DND-41 (cell line): ENCODE results near the gene TSPAN3.
A peak's percentile ranks its signal among the peaks of the same experiment; 100 is the strongest.

Experiments
- ATAC-seq: fragments of 200-7000 bp; cut with Tn5 transposase; 3 replicates; pipeline ENCODE4 v1.9.1; 2021; ENCODE audit warnings: low read depth; ENCODE audit not compliant: insufficient read depth
- DNase-seq: peaks from one replicate; pipeline ENCODE4 v3.0.0-alpha.2; 2020
- H2AFZ ChIP-seq: 2 replicates; pipeline ENCODE4 v1.6.0; 2012; ENCODE audit warnings: low read depth, low read length
- H3K27ac ChIP-seq: 2 replicates; pipeline ENCODE4 v1.5.1; 2012; ENCODE audit warnings: low read length, inconsistent platforms
- H3K27me3 ChIP-seq: fragments of 200-600 bp; sonication (generic); 2 replicates; pipeline ENCODE4 v1.6.0; 2012; ENCODE audit warnings: low read length, mild to moderate bottlenecking, inconsistent platforms; ENCODE audit not compliant: insufficient read depth, poor library complexity
- H3K36me3 ChIP-seq: 2 replicates; pipeline ENCODE4 v1.5.1; 2012; ENCODE audit warnings: low read length, inconsistent platforms; ENCODE audit not compliant: insufficient read depth
- H3K4me1 ChIP-seq: 2 replicates; pipeline ENCODE4 v1.5.1; 2012; ENCODE audit warnings: mild to moderate bottlenecking, low read length; ENCODE audit not compliant: insufficient read depth
- H3K4me2 ChIP-seq: 2 replicates; pipeline ENCODE4 v1.6.0; 2012; ENCODE audit warnings: mild to moderate bottlenecking, moderate library complexity, low read length, inconsistent platforms; ENCODE audit not compliant: insufficient read depth
- H3K4me3 ChIP-seq, 2 experiments: fragments of 200-600 bp in 1 of 2; shearing (Covaris generic) in 1 of 2; 2 replicates each; pipeline ENCODE4 v1.5.1; 2012 to 2016; ENCODE audit warnings: inconsistent platforms in 2 of 2, low read length in 2 of 2, mild to moderate bottlenecking in 2 of 2, low read depth in 1 of 2, moderate library complexity in 1 of 2
- H3K79me2 ChIP-seq: 2 replicates; pipeline ENCODE4 v1.6.0; 2012; ENCODE audit warnings: low read length, inconsistent platforms; ENCODE audit not compliant: insufficient read depth
- H3K9ac ChIP-seq: 2 replicates; pipeline ENCODE4 v1.6.0; 2012; ENCODE audit warnings: low read depth, mild to moderate bottlenecking, inconsistent platforms, low read length, moderate library complexity
- H3K9me3 ChIP-seq: 2 replicates; pipeline ENCODE4 v1.5.1; 2012; ENCODE audit warnings: low read length, moderate library complexity, mild to moderate bottlenecking, inconsistent platforms; ENCODE audit not compliant: insufficient read depth, severe bottlenecking
- H4K20me1 ChIP-seq: 2 replicates; pipeline ENCODE4 v1.6.0; 2012; ENCODE audit warnings: low read length; ENCODE audit not compliant: insufficient read depth
- EZH2 ChIP-seq: IDR thresholded peaks from 3 replicates; pipeline ENCODE4 v1.6.1; 2012; ENCODE audit warnings: borderline replicate concordance, low read depth, mild to moderate bottlenecking, moderate library complexity, low read length, inconsistent platforms; ENCODE audit not compliant: severe bottlenecking
- TF ChIP-seq, protein P1 (sequence below): IDR thresholded peaks from 2 replicates; pipeline ENCODE4 v1.5.1; 2012; ENCODE audit warnings: borderline replicate concordance, low read length, moderate library complexity, mild to moderate bottlenecking; ENCODE audit not compliant: poor library complexity, severe bottlenecking; ENCODE audit errors: extremely low read depth

Gene TSPAN3

DNA sequence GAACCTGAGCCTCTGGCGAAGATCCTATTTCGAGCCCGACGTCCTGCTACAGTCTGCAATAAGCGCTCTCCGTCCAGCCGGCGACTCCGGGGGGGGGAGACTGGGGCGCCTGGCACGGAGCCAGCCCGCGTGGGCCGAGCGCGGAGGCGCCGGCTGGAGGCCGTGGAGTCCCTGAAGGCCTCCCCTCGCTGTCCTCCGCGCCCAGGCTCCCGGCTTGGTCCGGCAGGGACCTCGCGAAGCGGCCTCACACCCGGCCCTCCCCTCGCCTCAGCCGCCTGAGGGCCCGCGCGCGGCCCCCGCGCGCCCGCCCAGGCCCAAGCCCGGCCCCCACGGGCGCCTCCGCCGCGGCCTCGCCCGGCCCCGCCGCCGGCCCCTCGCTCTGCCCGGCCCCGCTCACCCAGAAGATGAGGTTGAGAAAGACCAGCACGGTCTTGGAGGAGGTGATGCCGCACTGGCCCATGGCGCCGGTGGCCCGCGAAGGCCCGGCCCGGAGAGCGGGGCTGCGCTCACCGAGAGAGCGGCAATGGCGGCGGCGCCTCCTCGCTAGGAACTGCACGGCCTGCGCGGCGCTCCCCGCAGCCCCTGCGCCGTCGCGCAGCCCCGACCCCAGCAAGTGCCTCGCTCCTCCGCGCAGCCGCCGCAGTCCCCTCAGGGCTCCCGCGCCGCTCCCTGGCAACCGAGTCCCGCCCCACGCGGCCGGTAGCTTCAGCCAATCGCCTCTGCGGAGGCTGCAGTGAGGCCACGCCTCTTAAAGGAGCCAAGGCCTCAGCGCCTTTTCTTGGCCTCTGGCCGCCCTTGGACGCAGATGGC is at the start of gene TSPAN3:
Gene TSPAN3, minus strand, starts transcription at position 615 of the 810 bp plus-strand sequence. Its CDS starts 155 bp downstream, at position 460.
- Histone ChIP-seq H3K4me3 (peak within 1 kb of the TSS; percentile 79 to 86), H3K79me2 (peaks cover 49% of the 10 kb centered on the region), H3K36me3 (no peaks in the 10 kb centered on the region), H3K27me3 (no peaks in the 10 kb centered on the region), H3K27ac (peak within 1 kb of the TSS; percentile 75), H4K20me1 (peaks cover 21% of the 10 kb centered on the region), H3K4me2 (peak within 1 kb of the TSS; percentile 73), H3K4me1 (peaks cover 28% of the 10 kb centered on the region), H3K9me3 (no peaks in the 10 kb centered on the region), H2AFZ (peak within 1 kb of the TSS; percentile 84), H3K9ac (peak within 1 kb of the TSS; percentile 84)
- TF ChIP-seq EZH2: no peak
- TF ChIP-seq, protein P1, sequence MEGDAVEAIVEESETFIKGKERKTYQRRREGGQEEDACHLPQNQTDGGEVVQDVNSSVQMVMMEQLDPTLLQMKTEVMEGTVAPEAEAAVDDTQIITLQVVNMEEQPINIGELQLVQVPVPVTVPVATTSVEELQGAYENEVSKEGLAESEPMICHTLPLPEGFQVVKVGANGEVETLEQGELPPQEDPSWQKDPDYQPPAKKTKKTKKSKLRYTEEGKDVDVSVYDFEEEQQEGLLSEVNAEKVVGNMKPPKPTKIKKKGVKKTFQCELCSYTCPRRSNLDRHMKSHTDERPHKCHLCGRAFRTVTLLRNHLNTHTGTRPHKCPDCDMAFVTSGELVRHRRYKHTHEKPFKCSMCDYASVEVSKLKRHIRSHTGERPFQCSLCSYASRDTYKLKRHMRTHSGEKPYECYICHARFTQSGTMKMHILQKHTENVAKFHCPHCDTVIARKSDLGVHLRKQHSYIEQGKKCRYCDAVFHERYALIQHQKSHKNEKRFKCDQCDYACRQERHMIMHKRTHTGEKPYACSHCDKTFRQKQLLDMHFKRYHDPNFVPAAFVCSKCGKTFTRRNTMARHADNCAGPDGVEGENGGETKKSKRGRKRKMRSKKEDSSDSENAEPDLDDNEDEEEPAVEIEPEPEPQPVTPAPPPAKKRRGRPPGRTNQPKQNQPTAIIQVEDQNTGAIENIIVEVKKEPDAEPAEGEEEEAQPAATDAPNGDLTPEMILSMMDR: no peak
- ATAC-seq (peak; percentile 99), DNase-seq (peak; percentile 92)

DNA sequence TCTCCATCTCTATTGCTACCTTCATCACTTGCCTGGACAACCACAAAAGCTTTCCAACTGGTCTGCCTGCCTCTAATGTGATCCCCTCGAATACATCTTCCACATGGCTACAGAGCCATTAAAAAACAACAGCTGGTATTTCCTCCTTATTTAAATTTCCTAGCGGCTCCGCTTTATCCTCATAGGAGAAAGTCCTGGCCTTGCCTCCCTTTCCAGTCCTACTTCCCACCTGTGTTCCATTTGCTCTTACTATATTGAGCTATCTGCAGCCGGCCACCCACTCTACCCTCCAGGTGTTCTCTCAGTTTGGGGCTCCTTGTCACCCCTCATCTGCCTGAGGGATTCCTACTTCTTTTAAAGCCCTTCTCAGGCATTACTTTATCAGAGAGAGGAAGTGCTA is 49.7 kb upstream of the TSPAN3 start:
- no peak for TF ChIP-seq EZH2
- TF ChIP-seq, protein P1: no peak
- H3K9ac ChIP-seq: no peak overlapping the region
- no peaks in the 10 kb centered on the region for H3K79me2 ChIP-seq
- H3K4me2 ChIP-seq: no peak overlapping the region
- no peaks in the 10 kb centered on the region for H3K27me3 ChIP-seq
- H3K4me3 ChIP-seq: no peak overlapping the region
- H3K4me1 ChIP-seq: 0 out of 2 replicates have a peak, but pooled peaks cover 4% of the 10 kb centered on the region
- H2AFZ ChIP-seq: no peak overlapping the region
- H3K27ac ChIP-seq: no peak overlapping the region
- ATAC-seq (no peak), DNase-seq (no peak)
- no peaks in the 10 kb centered on the region for H3K9me3 ChIP-seq
- 0 out of 2 replicates have a peak, but pooled peaks cover 3% of the 10 kb centered on the region for H3K36me3 ChIP-seq
- no peaks in the 10 kb centered on the region for H4K20me1 ChIP-seq

DNA sequence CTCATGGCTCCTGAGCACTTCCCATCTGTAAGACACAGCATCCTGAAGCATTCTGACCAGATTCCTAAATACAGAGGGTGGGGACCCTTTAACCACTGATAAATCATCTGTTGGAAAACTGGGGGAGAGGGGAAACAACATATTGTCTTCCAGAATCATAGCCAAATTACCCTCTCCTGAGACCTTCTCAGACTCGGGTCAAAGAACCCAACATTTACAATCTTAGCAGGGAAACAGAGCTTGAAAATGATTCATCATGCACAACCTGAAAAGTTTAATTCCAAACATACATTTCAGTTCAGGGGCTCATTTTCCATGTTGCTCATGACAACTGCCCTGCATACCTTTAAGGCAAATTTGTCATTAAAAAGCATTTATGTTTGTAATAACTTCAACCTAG is 48.5 kb upstream of the TSPAN3 start:
- Histone ChIP-seq H3K27ac (no peak overlapping the region), H4K20me1 (no peaks in the 10 kb centered on the region), H3K27me3 (no peaks in the 10 kb centered on the region), H3K36me3 (0 out of 2 replicates have a peak, but pooled peaks cover 5% of the 10 kb centered on the region), H3K79me2 (no peaks in the 10 kb centered on the region), H3K4me2 (no peak overlapping the region), H3K9me3 (no peaks in the 10 kb centered on the region), H3K4me1 (0 out of 2 replicates have a peak, but pooled peaks cover 4% of the 10 kb centered on the region), H2AFZ (no peak overlapping the region), H3K4me3 (no peak overlapping the region), H3K9ac (no peak overlapping the region)
- DNase-seq (no peak), ATAC-seq (no peak)
- TF ChIP-seq EZH2: no peak

DNA sequence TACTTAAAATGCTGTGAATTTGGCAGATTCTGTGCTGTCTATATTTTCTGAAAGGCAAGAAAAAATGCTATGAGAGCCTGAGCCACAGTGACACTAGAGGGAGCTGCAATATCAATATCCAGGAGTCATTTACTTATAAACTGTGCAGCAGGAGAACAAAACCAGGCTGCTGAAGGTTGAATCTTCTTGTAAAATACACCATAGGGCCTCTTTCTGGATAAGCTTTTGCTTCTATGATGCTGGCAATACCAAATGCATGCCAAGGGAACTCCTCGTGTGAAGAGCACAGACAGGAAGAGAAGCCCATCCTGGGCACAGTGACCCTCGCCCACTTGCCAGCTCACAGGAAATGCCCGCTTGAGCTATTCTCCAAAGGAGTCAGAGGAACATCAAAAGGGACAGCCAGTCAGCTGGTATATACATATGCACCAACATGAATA is 48.0 kb upstream of the TSPAN3 start:
- Histone ChIP-seq H3K36me3 (peaks cover 10% of the 10 kb centered on the region; the same call in 1 of the 2 replicates), H2AFZ (no peak overlapping the region), H3K9ac (no peak overlapping the region), H3K9me3 (no peaks in the 10 kb centered on the region), H3K4me1 (0 out of 2 replicates have a peak, but pooled peaks cover 4% of the 10 kb centered on the region), H3K27ac (no peak overlapping the region), H4K20me1 (no peaks in the 10 kb centered on the region), H3K79me2 (no peaks in the 10 kb centered on the region), H3K4me2 (no peak overlapping the region), H3K27me3 (no peaks in the 10 kb centered on the region), H3K4me3 (no peak overlapping the region)
- ATAC-seq (peak; percentile 71), DNase-seq (peak; percentile 38)
- TF ChIP-seq, protein P1: peak; percentile 76
- no peak for TF ChIP-seq EZH2
